Prostate gland (tissue), 2 donors: ENCODE measurements around the gene NUDT1.

ENCODE experiments used
- CTCF ChIP-seq, 4 experiments: fragments of 200-600 bp in 2 of 4; fragments of 450-650 bp in 2 of 4; sonication (generic) in 2 of 4; IDR thresholded peaks; 1 replicate in 3 of 4; 2 replicates in 1 of 4; pipeline ENCODE4 v1.5.1; 2016 to 2019; ENCODE audit warnings: antibody characterized with exemption in 4 of 4, mild to moderate bottlenecking in 2 of 4, moderate library complexity in 2 of 4
- POLR2AphosphoS5 ChIP-seq: sonication (generic); formaldehyde crosslinking; IDR thresholded peaks from one replicate; pipeline ENCODE4 v1.6.1; 2017; ENCODE audit warnings: antibody characterized with exemption

GRCh38 chr7:2193575-2194305, 48.3 kb upstream of the NUDT1 start:
- TF ChIP-seq CTCF (IDR thresholded peaks at IDR 0.05) (no peak), POLR2AphosphoS5 (no peak)
